Femur (tissue), 1 donor: ENCODE measurements around the gene TENT5C.

ENCODE experiments used
- DNase-seq: peaks from one replicate; pipeline ENCODE4 v3.0.0-alpha.2; 2017

The TENT5C gene

DNA sequence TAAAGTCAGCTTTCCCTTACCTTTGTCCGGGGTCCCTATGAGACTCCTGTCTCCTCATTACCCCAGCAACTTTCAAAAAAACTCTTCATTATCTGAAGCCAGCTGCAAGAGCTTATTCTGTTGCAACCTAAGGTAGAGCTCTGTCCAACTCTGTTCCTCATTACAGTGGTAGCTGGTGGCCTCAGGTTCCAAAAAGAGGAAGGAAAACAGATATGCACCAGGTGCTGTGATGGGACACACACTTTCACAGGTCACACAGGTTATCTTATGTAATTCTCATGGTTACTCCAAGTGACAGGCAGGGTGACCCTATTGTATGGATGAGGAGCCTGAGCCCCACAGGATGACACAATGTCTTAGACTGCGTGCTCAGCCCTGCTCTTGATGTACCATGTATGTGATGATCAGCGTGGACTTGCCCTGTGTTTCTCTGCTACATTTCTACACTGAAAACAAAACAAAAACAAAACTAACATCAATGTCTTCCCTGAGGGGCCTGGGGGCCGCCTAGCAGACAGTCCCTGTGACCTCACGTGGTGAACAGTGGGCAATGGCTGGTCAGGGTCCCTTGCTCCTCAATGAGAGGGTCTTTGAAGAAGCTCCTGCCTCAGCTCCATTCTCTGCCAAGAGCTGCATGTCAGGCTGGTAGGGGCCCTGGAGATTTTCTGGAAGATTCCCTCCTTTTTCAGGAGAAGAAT, 9.7 kb upstream of the TENT5C start:
- peak; percentile 5 for DNase-seq

DNA sequence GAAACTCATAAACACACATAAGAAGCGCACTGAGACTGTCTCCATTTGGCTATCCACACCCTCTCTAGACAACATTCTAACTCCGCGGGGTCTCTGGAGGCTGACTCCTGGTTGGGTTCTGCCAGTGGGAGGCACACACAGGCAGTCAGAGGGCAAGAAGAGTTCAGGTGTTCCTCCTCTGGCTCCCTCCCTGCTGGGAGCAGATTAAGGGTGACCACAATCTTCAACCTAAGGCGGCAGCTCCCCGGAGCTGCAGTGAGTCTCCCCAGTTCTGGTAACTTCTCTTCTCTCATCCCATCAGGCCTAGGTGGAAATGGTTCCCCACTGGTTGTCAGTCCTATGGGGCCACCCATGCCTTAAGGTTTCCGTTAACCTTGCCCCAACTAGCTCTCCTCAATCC, 7.4 kb upstream of the TENT5C start:
- peak; percentile 8 for DNase-seq

- peak; percentile 32 for DNase-seq
Observed at GRCh38 chr1:117599286-117600221, 6.3 kb upstream of the TENT5C start.

- peak; percentile 18 for DNase-seq
Observed at GRCh38 chr1:117600325-117600943, 5.4 kb upstream of the TENT5C start.

GRCh38 chr1:117600966-117601365, 4.9 kb upstream of the TENT5C start:
- DNase-seq: peak; percentile 9

GRCh38 chr1:117602862-117603261, 3.0 kb upstream of the TENT5C start:
- DNase-seq: peak; percentile 9

GRCh38 chr1:117605164-117605773, 579 bp upstream of the TENT5C start:
- DNase-seq: peak; percentile 60

DNA sequence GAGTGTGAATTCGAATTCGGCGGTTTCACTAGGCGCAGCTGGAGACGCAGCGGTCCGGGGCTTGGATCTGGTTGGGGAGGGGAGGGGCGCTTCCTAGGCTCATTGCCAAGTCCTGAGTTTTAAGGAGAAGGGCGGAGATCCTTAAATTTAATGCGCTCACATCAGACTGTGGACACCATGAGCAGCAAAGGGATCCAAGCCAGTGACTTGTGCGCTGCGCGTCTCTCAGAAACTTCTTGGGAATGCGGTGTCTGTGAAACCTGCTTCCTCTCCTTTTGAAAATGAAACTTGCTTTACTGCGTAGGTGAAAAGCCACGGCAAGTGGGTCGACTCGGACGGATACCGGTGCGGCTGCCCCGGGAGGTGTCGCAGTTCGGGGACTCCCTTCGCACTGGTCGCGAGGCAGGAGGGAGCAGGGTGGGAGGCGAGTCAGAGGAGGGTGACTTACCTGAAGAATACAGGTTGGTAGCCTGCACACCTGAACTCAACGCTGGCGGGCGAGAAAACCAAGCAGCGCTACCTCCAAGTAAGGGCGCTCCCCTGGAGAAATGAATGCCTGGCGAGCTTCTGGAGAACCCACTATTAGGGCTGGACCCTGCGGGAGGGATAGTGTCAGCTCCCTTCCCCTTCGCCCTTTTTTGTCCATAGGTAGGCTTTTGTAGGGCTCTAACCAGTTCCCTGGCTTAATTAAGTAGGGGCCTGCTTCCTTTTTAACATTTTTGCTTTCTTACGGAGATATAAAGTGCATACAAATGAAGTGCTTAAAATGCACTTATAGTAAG, 992 bp downstream of the TENT5C start:
- DNase-seq: peak; percentile 77

DNA sequence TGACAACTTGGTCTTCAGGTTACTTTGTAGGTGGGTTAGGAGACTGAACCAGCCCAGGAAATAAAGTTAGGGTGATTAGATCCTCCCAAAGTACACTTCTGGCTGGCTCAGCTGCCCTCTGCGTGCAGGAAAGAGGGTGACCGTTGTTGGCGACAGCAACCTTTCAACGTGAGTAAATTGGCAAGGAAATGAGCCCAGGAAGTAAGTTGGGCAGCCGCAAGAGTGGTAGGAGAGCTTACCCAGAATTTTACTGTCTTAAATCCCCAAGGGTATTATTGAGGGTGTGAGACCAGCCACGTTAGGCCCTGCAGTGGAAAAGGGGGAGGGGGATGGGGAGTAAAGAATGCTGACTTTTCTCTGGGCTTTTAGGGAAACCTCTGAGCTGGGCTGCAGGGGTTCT, 1.6 kb downstream of the TENT5C start:
- DNase-seq: peak; percentile 29

GRCh38 chr1:117608115-117608615, 2.3 kb downstream of the TENT5C start:
- DNase-seq: peak; percentile 11

DNA sequence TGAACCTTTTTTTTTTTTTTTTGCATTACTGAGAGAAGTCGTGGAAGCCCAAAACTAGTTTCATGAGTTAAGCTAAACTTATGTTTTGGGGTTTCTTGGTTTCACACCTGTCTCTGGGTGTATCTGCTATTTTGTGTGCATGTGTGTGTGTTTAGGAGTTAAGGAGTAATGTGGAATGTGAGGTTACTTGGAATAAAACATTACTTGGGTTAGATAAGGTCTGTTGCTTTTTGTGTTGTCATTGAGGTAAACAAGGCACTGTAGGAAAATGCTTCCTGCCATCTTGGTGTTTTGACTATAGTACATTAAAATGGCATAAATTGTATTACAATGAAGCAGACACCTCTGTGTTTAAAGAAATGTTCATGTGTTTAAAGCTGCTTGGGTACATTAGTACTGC, 2.9 kb downstream of the TENT5C start:
- DNase-seq: no peak

DNA sequence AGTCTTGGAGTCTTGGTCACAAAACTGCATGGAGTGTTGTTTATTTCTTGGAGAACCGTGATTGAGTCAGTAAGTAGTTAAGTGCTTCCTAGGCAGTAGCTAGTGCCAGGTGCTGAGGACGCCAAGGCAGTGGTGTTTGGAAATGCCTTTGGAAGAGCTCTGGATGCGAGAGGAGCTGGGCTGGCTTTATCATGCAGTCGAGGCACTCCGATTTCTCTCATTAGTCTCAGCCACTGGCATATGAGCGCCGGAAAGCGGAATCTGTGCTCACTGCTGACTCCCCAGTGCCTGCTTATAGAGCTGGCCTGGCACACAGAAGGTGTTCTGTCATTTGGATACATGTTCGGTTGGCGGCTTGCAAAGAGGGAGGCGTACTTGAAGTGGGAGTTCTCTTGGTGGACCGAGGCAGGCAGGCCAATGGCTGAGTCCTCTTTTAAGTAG, 3.6 kb downstream of the TENT5C start:
- DNase-seq: peak; percentile 36

DNA sequence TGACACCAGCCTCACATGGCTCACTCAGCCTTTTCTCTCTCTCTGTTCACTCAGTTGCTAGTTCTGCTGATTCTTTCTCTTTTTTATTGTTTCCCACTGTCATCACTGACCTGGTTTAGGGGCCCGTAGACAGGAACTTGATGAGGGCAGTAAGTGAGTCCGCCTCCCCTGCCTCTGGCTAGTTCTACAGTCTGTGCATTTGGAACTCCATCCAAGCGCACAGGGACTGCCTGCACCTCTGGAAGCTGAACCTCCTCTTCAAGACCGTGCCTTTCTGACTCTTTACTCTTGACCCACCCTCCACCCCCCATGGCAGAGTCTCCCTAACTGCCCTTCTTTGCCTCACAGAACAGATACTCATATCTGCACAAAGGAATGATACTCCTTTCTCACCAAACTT, 4.2 kb downstream of the TENT5C start:
- DNase-seq: no peak

- DNase-seq: no peak
Observed at GRCh38 chr1:117611121-117611601, 5.3 kb downstream of the TENT5C start.

DNA sequence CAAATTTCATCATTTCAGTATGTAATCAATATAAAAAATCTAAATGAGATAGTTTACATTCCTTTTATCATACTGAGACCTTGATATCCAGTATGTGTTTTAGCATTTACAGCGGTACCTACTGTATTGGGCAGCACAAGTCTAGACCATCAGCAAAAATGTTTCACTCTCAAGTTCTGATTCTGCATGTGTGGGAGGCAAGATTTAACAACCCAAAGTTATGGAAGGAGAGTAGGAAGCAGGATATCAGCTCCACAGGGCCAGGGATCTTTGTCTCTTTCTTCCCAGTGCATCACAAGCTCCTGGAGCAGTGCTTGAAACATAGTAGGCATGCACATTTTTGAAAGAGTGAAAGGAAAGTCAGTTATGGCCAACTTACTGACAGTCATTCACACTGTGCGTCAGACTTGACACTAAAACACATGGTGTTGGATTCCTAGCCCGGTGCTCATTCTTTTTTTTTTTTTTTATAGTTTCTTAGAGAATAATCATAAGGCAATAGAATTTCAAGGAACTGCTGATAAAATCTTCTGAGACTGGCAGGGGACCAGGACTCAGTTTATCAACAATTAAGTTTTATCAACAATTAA, 6.1 kb downstream of the TENT5C start:
- DNase-seq: no peak

DNA sequence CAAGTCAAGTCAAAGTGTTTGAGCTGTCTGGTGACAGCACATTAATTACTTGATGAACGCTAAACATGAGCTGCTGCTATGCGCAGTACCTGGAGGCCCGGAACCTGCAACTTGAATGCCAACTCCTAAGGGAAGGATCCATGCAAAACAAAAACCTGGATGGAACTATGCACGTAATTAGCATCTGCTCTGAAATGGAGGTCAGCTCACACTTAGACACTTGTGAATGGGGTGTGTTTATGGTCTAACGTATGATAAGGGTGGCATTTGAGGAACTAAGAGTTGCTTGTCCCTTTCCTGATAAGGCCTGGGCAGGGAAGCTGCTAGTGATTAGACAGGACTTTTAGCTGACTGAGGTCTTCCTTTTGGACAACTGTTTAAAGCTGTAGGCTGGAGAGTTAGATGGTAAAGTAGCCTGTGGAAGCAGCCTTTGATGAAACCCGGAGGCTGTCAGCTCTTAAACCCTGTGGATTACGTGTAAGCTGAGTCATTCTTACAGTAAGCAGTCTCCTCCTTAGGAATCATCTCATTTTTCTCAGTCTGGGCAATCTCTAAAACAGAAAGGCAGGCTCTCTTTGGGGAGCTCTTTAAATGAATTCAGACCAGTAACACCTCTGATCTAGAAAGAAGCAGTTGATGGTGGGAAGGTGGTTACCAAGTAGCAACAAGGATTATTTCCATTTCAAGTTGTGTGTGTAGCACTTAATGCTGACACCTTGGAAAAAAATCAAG, 6.8 kb downstream of the TENT5C start:
- DNase-seq: peak; percentile 11

GRCh38 chr1:117613249-117613968, 7.6 kb downstream of the TENT5C start:
- no peak for DNase-seq

- DNase-seq: peak; percentile 11
Observed at GRCh38 chr1:117613969-117614729, 8.3 kb downstream of the TENT5C start.

DNA sequence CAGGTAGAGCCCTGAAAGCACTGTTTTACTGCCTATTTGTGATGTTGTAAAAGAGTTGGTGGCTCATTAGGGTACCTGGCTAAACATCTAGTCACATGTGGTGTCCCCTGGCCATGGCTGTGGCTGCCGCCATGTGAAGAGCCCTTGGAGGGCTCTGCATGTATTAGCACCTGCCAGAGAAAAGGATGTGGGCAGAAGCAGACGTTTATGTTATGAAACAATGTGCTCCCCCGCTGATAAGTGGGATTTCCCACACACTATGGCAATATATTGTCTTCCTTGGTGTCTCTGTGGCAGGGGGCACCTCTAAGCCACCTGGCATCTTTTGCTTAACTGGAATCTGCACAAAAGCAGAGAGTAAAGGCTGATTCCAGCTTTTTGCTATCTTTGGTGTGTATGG, 9.6 kb downstream of the TENT5C start:
- DNase-seq: no peak
